SH-SY5Y (cell line): ENCODE results near the gene FAM174C.

Experiments used
- GATA2 ChIP-seq: IDR thresholded peaks from 2 replicates; pipeline ENCODE4 v1.6.1; 2011; ENCODE audit warnings: mild to moderate bottlenecking, low read depth, low read length
- GATA3 ChIP-seq: IDR thresholded peaks from 2 replicates; pipeline ENCODE4 v1.6.1; 2011; ENCODE audit warnings: low read depth, mild to moderate bottlenecking, low read length, moderate library complexity

- TF ChIP-seq GATA3: no peak
- no peak for TF ChIP-seq GATA2
Measured at GRCh38 chr19:1267477-1268225, 7.7 kb upstream of the FAM174C start.
